ENCODE results near the gene GATA6.

The GATA6 gene

GRCh38 chr18:22166069-22166950 lies 3.1 kb upstream of the GATA6 start:
- no peak for DNase-seq

- no peak for DNase-seq
These were observed 2.3 kb upstream of the GATA6 start for GRCh38 chr18:22167091-22167470.

- DNase-seq, result peak; percentile 11 to 17
These were observed 1.7 kb upstream of the GATA6 start for GRCh38 chr18:22167471-22168241.

- DNase-seq, result peak in 1 of 2 donors; percentile 9
These were observed 948 bp upstream of the GATA6 start for GRCh38 chr18:22168360-22168921.

- no peak for DNase-seq
These were observed 566 bp downstream of the GATA6 start for GRCh38 chr18:22169889-22170420.

GRCh38 chr18:22170421-22171257 lies 1.2 kb downstream of the GATA6 start:
- DNase-seq, result no peak

DNA sequence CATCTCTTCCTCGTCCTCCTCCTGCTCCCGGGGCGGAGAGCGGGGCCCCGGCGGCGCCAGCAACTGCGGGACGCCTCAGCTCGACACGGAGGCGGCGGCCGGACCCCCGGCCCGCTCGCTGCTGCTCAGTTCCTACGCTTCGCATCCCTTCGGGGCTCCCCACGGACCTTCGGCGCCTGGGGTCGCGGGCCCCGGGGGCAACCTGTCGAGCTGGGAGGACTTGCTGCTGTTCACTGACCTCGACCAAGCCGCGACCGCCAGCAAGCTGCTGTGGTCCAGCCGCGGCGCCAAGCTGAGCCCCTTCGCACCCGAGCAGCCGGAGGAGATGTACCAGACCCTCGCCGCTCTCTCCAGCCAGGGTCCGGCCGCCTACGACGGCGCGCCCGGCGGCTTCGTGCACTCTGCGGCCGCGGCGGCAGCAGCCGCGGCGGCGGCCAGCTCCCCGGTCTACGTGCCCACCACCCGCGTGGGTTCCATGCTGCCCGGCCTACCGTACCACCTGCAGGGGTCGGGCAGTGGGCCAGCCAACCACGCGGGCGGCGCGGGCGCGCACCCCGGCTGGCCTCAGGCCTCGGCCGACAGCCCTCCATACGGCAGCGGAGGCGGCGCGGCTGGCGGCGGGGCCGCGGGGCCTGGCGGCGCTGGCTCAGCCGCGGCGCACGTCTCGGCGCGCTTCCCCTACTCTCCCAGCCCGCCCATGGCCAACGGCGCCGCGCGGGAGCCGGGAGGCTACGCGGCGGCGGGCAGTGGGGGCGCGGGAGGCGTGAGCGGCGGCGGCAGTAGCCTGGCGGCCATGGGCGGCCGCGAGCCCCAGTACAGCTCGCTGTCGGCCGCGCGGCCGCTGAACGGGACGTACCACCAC lies 2.1 kb downstream of the GATA6 start:
- DNase-seq, result no peak

DNA sequence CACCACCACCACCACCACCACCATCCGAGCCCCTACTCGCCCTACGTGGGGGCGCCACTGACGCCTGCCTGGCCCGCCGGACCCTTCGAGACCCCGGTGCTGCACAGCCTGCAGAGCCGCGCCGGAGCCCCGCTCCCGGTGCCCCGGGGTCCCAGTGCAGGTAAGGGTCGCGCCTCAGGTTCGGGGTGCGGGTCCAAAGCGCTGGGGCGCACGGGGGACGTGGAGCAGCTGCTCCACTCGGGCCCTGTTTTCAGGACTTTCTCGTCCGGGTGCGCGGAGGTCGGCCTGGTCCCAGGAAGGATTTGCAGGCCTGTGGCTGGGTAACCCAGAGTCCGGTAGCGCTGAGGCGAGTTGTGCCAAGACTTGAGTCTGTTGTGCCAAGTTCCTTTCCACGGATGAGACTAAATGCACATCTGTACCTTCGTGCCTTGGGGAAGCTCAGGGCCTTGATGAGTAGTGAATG lies 2.8 kb downstream of the GATA6 start:
- DNase-seq, result no peak

DNA sequence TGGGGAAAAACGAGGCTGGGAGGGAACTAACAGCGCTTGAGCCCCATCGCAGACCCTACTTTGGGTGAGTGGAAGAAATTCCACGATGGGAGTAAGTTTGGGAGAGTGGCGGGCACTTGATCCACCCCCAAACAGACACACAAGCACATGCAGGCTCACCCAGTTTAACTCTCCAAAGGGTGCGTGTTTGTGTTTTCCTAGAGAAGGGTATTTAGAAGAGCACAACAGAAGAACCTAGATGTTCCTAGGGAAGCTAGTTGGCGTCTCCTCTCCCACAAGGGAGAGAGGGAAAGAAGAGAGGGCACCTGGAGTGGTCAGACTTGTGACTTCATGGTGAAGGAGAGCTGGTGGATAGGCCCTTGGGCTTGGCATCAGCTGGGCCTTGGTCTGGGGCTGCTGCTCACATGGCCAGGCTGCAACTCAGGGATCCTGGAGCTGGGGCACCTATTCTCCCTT lies 3.2 kb downstream of the GATA6 start:
- DNase-seq, result no peak

GRCh38 chr18:22173221-22173927 lies 4.0 kb downstream of the GATA6 start:
- DNase-seq, result no peak

- no peak for DNase-seq
These were observed 4.5 kb downstream of the GATA6 start for GRCh38 chr18:22173928-22174301.

DNA sequence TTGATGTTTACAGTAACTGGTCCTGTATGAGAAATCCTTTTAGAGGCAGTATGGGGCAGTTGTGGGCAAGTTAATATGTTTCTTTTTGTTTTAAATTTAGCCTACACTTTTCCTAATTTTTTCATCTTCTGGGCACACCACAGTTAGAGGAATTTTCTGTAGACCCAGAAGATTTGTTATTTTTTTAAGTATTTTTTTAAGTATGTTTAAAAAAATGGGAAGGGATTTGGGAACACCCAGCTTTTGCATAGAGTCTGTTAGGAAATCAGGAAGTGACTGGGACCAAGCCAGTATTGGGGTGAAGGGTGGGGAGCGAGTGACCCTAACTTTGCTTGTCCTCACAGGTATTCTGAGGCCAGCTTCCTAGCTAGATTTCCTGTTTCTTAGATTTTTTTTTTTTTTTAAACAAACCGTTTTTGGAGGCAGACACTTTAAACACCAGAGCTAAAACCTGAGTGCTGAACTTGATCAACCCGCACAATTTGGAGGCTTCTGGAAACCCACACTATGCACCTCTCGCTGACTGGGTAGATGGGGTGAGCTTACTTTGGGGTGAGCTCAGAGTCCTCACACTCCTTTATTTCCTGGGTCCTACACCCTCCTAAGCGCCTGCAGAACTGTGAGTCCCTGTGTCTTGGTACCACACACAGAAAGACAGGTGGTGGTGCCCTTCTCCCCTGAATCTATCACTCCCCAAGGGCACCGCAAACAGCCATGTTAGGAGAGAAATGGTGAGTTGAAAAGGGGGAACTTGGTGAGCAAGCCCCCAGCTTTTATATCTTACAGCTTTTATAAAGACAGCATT lies 5.2 kb downstream of the GATA6 start:
- DNase-seq, result no peak

GRCh38 chr18:22175346-22175745 lies 6.0 kb downstream of the GATA6 start:
- no peak for DNase-seq

GRCh38 chr18:22176420-22177326 lies 7.3 kb downstream of the GATA6 start:
- no peak for DNase-seq

- DNase-seq, result no peak
These were observed 8.0 kb downstream of the GATA6 start for GRCh38 chr18:22177327-22177871.

DNA sequence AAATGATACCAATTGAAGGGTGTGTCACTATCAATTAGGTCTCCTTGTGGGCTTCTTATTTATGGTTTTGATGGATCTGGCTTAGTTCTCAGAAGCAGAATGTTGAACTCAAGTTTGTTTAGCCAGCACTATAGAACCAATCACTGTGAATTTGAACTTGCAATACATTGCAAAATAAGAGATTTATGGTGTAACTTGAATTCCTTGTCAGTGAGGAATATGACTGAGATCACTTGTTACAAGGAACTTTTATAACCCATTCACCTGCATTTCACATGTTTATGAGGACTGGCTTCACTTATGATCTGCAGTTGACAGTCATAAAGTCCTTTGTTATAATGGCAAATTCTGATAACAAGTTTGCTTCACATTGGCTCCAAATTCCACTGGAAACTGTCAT lies 9.8 kb downstream of the GATA6 start:
- no peak for DNase-seq

- no peak for DNase-seq
These were observed 10.2 kb downstream of the GATA6 start for GRCh38 chr18:22179631-22180030.

GRCh38 chr18:22180722-22181121 lies 11.3 kb downstream of the GATA6 start:
- no peak for DNase-seq

All from inflammatory macrophage (primary cell).